ENCODE data around the gene FAM222A. TPM values are rescaled to one million over a fixed set of nuclear protein-coding genes. Genes with fewer than 3 reads are reported as not detected.

Gene FAM222A
- total RNA-seq, 1 experiment from 2014 or later = 1.6 TPM

DNA sequence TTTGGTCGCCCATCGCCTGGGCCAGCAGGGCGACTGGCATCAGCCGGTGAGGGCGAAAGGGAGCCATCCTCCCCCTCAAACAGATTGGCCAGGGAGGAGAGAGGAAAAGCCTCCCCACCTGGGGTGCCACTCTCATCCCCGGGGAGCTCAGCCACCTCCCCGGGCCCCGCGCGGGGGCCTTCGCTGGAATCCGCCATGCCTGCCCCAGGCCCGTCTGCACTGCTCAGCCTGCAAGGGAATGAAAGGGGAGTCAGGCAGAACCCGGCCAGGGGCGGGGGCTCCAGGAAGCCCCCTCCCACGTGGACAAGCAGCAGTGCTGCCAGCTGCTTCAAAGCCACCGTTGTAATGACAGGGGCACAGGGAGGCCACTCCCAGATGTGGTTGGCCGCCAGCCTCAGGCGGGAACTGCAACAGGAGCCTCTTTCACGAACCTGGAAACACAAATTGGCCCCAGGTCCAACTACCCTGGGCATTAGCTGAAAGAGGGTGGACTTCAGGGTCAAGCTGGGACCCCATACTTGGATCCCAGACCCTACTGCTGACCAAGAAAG lies 101.0 kb downstream of the FAM222A start (continued):
- TF ChIP-seq, protein P1, sequence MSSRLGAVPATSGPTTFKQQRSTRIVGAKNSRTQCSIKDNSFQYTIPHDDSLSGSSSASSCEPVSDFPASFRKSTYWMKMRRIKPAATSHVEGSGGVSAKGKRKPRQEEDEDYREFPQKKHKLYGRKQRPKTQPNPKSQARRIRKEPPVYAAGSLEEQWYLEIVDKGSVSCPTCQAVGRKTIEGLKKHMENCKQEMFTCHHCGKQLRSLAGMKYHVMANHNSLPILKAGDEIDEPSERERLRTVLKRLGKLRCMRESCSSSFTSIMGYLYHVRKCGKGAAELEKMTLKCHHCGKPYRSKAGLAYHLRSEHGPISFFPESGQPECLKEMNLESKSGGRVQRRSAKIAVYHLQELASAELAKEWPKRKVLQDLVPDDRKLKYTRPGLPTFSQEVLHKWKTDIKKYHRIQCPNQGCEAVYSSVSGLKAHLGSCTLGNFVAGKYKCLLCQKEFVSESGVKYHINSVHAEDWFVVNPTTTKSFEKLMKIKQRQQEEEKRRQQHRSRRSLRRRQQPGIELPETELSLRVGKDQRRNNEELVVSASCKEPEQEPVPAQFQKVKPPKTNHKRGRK (CRISPR knock-in tag; IDR thresholded peaks at IDR 0.05; ENCODE audit: borderline replicate concordance) = no peak
- TF ChIP-seq NR3C1 (CRISPR knock-in tag; conservative IDR thresholded peaks at IDR 0.05; ENCODE audit: low read depth) = no peak
- no peak for TF ChIP-seq RORB (CRISPR knock-in tag; IDR thresholded peaks at IDR 0.05)
- no peak for TF ChIP-seq CREM (CRISPR knock-in tag; IDR thresholded peaks at IDR 0.05)

DNA sequence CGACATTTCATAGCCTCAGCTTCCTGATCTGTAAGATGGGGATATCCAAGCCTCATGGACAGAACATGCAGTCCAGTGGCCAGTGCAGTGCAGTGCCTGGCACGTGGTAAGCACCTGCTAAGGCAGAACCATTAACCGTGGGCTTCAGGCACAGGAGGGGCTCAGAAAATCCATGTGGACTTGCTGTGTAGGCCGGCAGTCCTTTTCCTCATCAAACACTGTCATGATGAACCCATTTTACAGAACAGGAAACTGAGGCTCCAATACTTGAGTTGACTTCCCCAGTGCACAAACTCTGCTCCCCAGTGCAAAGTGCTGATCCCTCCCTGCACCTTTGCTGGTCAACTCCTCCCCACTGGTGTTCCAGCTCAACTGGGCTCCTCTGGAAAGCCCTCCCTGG lies 101.6 kb downstream of the FAM222A start:
- Mint-ChIP-seq H3K36me3 (no peaks in the 10 kb centered on the region), H3K9me3 (no peaks in the 10 kb centered on the region), H3K27ac (no peak overlapping the region), H3K4me3 (no peak overlapping the region), H3K4me1 (no peaks in the 10 kb centered on the region), H3K27me3 (ENCODE audit: low read depth) (no peaks in the 10 kb centered on the region)
- ChIA-PET CTCF (interaction anchor here (1.1 to 1.9 kb wide), 4 partner anchors 10 to 38 kb away, joined by 3 to 5 read pairs (median 4); no protein-coding TSS in a partner anchor), POLR2A (no interaction called here)
- no peak for TF ChIP-seq ZNF317 (CRISPR knock-in tag; IDR thresholded peaks at IDR 0.05; ENCODE audit: borderline replicate concordance, low read depth)
- ATAC-seq = no peak
- DNase-seq (ENCODE audit: low spot score) = no peak

DNA sequence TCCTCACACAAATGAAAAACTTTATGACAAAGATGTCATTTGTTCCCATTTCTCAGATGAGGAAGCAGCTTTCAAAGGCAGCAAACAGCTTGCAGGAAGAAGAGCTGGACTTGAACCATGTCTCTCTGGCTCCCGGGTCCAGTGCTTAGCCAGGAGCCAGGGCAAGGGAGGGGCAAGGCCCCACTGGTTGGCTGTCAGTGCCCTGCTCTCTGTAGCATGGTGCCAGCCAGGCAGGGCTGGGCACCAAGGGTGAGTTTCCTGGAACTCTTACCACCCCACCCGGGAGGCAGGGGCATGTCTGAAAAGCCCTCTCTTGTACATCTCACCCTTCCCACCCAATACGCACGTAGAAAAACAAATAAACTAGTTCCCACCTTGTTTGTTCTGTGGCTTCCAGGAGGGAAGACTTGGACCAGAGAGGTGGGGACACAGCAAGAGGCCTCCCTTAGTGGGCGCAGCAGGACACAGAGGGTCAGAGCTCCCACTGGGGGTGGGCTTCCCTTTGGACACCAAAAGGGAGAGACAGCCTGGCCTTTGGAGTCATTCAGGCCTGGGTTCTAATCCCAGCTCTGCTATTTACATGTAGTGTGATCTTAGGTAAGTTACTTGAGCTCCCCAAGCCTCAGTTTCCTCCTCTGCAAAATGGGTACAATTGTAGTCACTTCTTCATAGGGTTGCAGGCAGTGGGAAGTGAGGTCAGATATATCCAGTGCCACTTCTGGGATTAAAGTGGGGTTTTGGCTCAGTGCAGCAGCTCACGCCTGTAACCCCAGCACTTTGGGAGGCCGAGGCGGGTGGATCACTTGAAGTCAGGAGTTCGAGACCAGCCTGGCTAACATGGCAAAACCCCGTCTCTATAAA lies 102.4 kb downstream of the FAM222A start:
- no peaks in the 10 kb centered on the region for H3K4me1 Mint-ChIP-seq
- CTCF ChIA-PET = interaction anchor here (0.8 to 1.9 kb wide), 4 partner anchors 10 to 37 kb away, joined by 3 to 5 read pairs (median 4); no protein-coding TSS in a partner anchor
- no peak for ATAC-seq
- no peak for DNase-seq (ENCODE audit: low spot score)
- POLR2A ChIA-PET = no interaction called here
- TF ChIP-seq, protein P1 (CRISPR knock-in tag; IDR thresholded peaks at IDR 0.05; ENCODE audit: borderline replicate concordance) = no peak
- TF ChIP-seq CREB1 (CRISPR knock-in tag; IDR thresholded peaks at IDR 0.05) (no peak), ETV6 (CRISPR knock-in tag; IDR thresholded peaks at IDR 0.05) (no peak), NR3C1 (CRISPR knock-in tag; conservative IDR thresholded peaks at IDR 0.05; ENCODE audit: low read depth) (no peak), NR1H2 (CRISPR knock-in tag; IDR thresholded peaks at IDR 0.05) (no peak), NR2C2 (CRISPR knock-in tag; IDR thresholded peaks at IDR 0.05) (no peak), SP1 (CRISPR knock-in tag; conservative IDR thresholded peaks at IDR 0.05) (no peak), MXD4 (CRISPR knock-in tag; IDR thresholded peaks at IDR 0.05; ENCODE audit: borderline replicate concordance) (no peak), RORB (CRISPR knock-in tag; IDR thresholded peaks at IDR 0.05) (no peak), TP53 (CRISPR knock-in tag; IDR thresholded peaks at IDR 0.05) (no peak), CBFB (CRISPR knock-in tag; IDR thresholded peaks at IDR 0.05; ENCODE audit: low read depth) (no peak)
- TF ChIP-seq, protein P2, sequence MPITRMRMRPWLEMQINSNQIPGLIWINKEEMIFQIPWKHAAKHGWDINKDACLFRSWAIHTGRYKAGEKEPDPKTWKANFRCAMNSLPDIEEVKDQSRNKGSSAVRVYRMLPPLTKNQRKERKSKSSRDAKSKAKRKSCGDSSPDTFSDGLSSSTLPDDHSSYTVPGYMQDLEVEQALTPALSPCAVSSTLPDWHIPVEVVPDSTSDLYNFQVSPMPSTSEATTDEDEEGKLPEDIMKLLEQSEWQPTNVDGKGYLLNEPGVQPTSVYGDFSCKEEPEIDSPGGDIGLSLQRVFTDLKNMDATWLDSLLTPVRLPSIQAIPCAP (CRISPR knock-in tag; IDR thresholded peaks at IDR 0.05) = no peak
- TF ChIP-seq, protein P3, sequence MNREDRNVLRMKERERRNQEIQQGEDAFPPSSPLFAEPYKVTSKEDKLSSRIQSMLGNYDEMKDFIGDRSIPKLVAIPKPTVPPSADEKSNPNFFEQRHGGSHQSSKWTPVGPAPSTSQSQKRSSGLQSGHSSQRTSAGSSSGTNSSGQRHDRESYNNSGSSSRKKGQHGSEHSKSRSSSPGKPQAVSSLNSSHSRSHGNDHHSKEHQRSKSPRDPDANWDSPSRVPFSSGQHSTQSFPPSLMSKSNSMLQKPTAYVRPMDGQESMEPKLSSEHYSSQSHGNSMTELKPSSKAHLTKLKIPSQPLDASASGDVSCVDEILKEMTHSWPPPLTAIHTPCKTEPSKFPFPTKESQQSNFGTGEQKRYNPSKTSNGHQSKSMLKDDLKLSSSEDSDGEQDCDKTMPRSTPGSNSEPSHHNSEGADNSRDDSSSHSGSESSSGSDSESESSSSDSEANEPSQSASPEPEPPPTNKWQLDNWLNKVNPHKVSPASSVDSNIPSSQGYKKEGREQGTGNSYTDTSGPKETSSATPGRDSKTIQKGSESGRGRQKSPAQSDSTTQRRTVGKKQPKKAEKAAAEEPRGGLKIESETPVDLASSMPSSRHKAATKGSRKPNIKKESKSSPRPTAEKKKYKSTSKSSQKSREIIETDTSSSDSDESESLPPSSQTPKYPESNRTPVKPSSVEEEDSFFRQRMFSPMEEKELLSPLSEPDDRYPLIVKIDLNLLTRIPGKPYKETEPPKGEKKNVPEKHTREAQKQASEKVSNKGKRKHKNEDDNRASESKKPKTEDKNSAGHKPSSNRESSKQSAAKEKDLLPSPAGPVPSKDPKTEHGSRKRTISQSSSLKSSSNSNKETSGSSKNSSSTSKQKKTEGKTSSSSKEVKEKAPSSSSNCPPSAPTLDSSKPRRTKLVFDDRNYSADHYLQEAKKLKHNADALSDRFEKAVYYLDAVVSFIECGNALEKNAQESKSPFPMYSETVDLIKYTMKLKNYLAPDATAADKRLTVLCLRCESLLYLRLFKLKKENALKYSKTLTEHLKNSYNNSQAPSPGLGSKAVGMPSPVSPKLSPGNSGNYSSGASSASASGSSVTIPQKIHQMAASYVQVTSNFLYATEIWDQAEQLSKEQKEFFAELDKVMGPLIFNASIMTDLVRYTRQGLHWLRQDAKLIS (CRISPR knock-in tag; IDR thresholded peaks at IDR 0.05; ENCODE audit: borderline replicate concordance) = no peak
- no peak overlapping the region for H3K4me3 Mint-ChIP-seq
- no peaks in the 10 kb centered on the region for H3K27me3 Mint-ChIP-seq (ENCODE audit: low read depth)
- H3K27ac Mint-ChIP-seq = no peak overlapping the region
- H3K9me3 Mint-ChIP-seq = no peaks in the 10 kb centered on the region
- no peaks in the 10 kb centered on the region for H3K36me3 Mint-ChIP-seq

Data from WTC11 (cell line).